Hypothalamus (tissue), 51 donors: ENCODE results near the gene SRSF1.
A peak's percentile ranks its signal among the peaks of the same experiment; 100 is the strongest.
"Not testable (repeated sequence)": the region's sequence is repeated elsewhere in the genome, so short reads cannot be mapped to it uniquely, and the experiment has no call there.

Experiments used
- DNase-seq, 51 donors: peaks; one replicate each; lab custom pipeline; 2025; lab: John Stamatoyannopoulos, UW

The SRSF1 gene

GRCh38 chr17:57971572-57971971 lies 35.5 kb downstream of the SRSF1 start:
- no peak for DNase-seq

GRCh38 chr17:57970710-57971109 lies 36.3 kb downstream of the SRSF1 start:
- no peak for DNase-seq

GRCh38 chr17:57968456-57968855 lies 38.6 kb downstream of the SRSF1 start:
- no peak for DNase-seq

- no peak for DNase-seq
These were observed 40.2 kb downstream of the SRSF1 start for GRCh38 chr17:57966875-57967274.

GRCh38 chr17:57966246-57966645 lies 40.8 kb downstream of the SRSF1 start:
- DNase-seq: no peak

GRCh38 chr17:57965521-57966160 lies 41.4 kb downstream of the SRSF1 start:
- no peak for DNase-seq

- no peak for DNase-seq
These were observed 43.9 kb downstream of the SRSF1 start for GRCh38 chr17:57963149-57963511.

DNA sequence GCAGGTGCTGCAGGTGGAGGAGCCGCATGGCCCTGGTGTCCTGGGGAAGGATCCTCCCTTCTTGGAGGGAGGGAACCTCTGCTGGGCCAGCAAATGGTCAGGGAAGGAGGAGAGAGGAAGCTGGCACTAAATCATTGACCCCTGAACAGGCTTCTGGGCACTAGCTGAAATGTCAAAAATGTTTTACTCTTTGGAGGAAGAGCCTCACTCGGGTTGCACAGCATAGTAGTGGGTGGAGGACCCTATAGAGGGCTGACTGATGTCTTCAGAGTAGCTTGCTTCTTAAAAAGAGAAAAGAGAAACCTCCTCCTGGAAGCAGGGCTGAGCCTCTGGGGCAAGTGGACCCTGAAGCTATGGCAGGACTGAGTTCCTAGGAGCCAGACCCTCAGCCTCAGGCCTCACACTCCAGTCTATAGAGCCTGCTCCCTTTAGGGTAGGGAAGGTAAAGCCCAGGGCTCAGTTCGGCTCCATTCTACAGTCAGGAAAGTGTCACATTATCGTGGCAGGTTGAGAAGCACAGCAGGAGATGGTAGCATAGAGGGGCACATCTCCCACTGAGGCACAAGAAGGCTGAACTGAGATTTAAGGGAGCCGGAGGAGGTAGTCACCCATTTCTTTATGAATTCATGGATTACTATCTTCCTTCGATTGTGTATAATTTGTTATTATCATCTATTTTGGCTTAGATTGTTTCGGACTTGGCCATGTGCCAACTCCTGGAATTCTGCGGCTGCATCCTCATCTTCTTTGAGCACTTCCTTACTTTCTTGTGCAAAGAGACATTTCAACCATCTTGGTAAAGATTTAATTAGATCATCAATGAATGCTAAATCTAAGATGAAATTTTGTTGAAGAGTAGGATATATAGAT lies 44.5 kb downstream of the SRSF1 start:
- no peak for DNase-seq

DNA sequence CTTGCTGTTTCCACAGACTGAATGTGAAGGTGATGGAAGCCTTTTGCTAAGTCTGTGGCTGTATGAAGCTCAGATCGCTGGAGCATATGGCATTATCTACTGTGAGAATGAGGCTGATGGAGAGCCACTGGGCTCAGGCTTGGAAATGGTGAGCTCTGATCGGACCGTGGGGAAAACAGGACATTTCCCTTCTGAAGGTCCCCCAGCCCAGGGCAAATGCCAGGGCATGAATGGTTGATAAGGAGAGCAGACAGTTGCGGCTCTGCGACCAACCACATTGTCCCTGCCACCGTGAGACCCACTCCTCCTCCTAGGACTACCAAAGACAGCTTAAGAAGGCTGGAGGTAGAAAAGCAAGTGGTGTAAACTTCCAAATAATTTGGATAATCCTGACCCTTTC lies 47.1 kb downstream of the SRSF1 start:
- DNase-seq: no peak

DNA sequence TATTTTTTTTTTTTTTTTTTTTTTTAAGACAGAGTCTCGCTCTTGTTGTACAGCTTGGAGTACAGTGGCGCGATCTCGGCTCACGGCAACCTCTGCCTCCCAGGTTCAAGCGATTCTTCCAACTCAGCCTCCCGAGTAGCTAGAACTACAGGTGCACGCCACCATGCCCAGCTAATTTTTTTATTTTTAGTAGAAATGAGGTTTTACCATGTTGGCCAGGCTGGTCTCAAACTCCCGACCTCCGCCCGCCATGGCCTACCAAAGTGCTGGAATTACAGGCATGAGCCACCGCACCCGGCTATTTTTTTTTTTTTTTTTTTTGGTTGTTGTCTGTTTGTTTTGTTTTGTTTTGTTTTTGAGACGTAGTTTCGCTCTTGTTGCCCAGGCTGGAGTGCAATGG lies 48.7 kb downstream of the SRSF1 start:
- not testable (repeated sequence) for DNase-seq

- no peak for DNase-seq
These were observed 49.2 kb downstream of the SRSF1 start for GRCh38 chr17:57957886-57958285.

- no peak for DNase-seq
These were observed 49.8 kb downstream of the SRSF1 start for GRCh38 chr17:57957120-57957850.

DNA sequence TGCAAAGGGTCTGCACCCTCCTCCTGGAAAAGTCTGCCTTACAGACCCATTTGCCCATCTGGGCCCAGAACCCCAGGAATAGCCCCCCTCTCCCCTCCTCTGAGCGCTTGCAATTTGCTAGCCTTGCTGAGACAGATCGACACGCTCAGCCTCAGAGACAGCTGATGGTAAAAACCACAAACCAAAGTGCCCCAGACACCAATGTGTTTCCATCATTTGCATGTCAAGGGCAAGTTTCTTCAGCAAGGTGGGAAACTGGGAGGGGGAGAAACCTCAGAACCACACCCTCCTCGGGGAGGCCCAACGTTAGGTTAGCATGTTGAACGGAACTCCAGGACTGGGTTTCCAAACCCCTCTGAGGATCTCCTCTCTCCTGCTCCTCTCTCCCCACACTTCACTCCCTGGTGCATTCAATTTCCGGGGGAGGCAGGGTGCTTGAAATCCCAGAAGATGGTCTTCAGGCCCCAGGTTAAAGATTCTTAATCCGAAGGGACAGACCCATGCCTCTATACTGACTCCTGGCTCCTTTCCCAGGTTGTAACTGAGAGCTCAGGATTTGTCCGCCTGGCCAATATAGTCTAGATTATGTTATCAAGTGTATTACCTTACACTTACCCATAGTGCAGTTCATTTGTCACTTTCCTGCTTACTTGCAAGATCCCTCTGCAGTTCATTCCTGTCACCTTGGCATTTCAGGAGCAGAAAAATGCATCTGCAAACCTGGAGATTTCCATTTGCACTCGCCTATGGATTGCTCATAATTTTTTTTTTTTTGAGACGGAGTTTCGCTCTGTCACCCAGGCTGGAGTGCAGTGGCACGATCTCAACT lies 50.5 kb downstream of the SRSF1 start:
- DNase-seq: no peak

DNA sequence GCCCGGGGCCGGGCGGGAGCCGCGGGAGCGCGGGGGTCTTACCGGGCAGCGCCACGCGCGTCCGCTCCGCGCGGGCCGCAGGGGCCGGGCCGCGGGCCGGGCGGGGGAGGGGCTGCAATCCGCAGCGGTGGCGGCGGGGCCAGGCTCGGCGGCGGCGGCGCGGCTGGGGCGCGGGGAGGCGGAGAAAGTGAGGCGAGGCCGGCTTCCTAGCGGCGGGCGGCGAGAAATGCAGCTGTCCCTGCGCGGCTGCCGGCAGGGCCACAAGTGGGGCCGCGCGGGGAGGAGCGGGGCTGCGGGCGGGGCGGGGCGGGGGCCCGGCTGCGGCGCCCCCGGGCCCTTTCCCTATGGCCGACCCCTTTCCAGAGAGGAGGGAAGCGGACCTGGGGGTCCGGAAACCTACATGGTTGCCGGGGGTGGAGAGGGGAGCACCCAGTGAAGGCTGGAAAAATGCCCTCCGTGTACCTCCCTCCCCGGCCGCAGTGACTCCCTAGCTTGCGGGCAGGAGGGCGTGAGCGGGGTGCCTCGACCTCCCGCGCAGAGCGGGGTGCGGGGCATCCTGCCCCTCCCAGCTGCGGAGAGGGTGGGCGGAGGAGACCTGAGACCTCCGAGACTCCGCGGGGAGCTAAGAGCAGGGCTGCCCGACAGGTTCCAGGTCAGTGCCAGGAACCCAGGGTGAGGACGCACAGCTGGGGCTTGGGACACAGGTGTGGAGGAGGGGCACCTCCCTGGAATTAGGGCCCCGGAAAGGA lies 51.7 kb downstream of the SRSF1 start, which contains the start of gene CUEDC1:
TSS of gene CUEDC1 (minus strand) at position 230 of the 749 bp plus-strand sequence. CDS start 69,848 bp downstream, outside the sequence.
- DNase-seq: peak in 44 of 51 donors; percentile 20 to 86 (median 64)

DNA sequence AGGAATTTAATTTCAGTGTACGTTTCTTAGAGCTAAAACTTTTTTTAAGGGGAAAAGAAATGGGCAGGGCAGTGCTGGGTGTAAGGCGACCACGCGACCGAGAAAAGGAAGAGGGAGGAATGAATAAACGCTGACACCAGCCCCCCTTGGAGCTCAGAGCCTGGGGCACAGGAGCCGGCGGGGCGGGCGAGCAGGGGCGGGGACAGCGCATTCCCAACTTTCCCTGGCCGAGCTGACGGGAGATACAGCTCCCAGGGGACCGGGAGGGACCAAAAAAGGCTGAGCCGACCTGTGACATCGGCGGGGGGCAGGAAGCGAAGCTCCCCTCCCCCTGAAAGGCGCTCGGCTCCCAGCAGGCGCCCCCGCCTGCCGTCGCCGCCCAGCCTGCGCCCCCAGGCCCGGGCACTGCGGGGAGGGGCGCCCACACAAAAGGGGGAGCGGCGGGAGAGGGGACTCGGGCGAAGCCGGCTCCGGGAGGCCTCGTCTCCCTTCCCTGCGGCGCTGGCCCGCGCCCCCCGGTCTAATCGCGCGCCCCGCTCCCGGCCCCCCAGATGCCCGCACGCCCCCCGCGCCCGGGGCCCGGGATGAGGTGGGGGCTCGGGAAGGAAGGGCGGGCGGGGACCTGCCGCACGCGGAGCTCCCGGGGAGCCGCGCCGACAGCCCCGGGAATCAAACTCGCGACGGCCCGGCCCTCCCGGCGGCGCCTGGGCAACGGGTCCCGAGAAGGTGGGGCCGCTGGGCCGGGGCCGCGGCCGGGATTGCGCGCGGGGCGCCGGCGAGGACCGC lies 52.5 kb downstream of the SRSF1 start:
- peak in 34 of 51 donors; percentile 24 to 77 (median 57) for DNase-seq

DNA sequence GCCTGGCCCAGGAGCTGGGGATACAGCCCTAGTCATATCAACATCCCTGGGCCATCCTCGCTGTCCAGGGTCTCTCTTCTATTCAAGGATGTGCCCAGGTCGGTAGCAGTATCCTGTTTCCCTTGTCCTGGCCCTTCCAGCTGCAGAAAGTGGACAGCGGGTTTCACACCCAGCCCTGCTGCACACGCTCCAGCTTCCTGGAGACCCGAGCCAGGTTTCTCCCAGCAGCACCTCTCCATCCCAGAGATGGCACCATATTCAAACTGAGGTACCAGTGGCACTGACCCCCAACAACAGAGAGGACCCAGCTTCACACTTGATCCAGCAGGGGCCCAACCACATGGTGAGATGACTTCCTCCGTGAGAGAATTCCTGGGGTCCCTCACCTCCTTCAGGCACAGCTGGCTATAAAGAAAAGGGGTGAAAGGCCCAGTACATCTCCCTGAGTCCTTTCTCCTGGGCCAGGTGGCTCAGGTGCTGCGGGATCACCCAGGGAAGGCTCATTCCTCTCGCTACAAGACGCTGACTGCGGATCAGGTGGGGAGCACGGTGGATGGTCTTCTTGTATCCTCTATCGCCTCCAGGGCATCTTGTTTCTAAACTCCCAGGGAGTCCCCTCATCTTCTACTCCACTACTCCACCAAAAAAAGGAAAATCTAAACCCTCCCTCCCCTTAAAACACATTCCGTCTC lies 53.2 kb downstream of the SRSF1 start:
- no peak for DNase-seq
